Measurements from ENCODE around the gene ARL2BP. TPM values are rescaled to one million over a fixed set of nuclear protein-coding genes. Genes with fewer than 3 reads are reported as not detected.

ARL2BP gene
- total RNA-seq, 1 experiment from 2014 or later: 94.4 TPM

DNA sequence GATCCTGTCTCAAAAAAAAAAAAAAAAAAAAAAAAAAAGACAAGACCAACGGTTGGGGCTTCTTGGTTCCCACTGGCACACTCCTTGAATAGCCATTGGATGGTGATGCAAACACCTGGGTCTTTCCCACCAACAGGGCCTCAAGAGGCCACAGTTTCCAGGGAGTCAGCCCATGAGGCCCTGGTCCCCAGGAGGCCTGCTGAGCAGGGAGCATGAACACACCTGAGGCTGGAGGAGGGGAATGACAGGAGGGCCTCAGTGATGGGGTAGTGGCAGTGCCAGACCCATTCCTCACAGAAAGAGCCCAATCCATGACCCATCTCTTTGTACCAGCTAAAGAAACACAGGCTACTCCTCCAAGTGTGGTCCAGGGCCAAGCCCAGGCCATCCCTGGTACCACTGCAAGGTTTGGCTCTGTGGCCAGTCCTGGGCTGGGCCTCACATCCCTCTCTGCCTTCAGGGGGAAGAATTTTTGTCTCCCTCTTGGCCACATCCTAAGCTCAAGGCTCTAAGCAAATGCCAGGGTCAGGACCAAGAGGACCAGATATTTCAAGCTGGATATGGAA, 13.9 kb downstream of the ARL2BP start:
- no peak overlapping the region for H3K4me3 Mint-ChIP-seq (ENCODE audit: unreplicated experiment)
- no peak for DNase-seq (ENCODE audit: unreplicated experiment)
- TF ChIP-seq, protein P1, sequence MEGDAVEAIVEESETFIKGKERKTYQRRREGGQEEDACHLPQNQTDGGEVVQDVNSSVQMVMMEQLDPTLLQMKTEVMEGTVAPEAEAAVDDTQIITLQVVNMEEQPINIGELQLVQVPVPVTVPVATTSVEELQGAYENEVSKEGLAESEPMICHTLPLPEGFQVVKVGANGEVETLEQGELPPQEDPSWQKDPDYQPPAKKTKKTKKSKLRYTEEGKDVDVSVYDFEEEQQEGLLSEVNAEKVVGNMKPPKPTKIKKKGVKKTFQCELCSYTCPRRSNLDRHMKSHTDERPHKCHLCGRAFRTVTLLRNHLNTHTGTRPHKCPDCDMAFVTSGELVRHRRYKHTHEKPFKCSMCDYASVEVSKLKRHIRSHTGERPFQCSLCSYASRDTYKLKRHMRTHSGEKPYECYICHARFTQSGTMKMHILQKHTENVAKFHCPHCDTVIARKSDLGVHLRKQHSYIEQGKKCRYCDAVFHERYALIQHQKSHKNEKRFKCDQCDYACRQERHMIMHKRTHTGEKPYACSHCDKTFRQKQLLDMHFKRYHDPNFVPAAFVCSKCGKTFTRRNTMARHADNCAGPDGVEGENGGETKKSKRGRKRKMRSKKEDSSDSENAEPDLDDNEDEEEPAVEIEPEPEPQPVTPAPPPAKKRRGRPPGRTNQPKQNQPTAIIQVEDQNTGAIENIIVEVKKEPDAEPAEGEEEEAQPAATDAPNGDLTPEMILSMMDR (IDR thresholded peaks at IDR 0.05; ENCODE audit: unreplicated experiment): no peak
- no peaks in the 10 kb centered on the region for H3K9me3 Mint-ChIP-seq (ENCODE audit: unreplicated experiment)
- no TSS peak for BruUV-seq (replicated peaks)
- peaks cover 17% of the 10 kb centered on the region for H3K4me1 Mint-ChIP-seq (ENCODE audit: insufficient read depth, unreplicated experiment)
- CTCF ChIA-PET: no interaction called here
- no peak overlapping the region for H3K27ac Mint-ChIP-seq (ENCODE audit: low read depth, unreplicated experiment)
- intact Hi-C loops (cut with micrococcal nuclease): no loop called here
- no peaks in the 10 kb centered on the region for H3K27me3 Mint-ChIP-seq (ENCODE audit: insufficient read depth, unreplicated experiment)
- POLR2A ChIA-PET: interaction anchor here (1.4 to 1.7 kb wide), 2 partner anchors 14 to 19 kb away, joined by 7 to 9 read pairs; partner anchors contain the start of gene ARL2BP
- H3K36me3 Mint-ChIP-seq (ENCODE audit: insufficient read depth, unreplicated experiment): peaks cover 42% of the 10 kb centered on the region

DNA sequence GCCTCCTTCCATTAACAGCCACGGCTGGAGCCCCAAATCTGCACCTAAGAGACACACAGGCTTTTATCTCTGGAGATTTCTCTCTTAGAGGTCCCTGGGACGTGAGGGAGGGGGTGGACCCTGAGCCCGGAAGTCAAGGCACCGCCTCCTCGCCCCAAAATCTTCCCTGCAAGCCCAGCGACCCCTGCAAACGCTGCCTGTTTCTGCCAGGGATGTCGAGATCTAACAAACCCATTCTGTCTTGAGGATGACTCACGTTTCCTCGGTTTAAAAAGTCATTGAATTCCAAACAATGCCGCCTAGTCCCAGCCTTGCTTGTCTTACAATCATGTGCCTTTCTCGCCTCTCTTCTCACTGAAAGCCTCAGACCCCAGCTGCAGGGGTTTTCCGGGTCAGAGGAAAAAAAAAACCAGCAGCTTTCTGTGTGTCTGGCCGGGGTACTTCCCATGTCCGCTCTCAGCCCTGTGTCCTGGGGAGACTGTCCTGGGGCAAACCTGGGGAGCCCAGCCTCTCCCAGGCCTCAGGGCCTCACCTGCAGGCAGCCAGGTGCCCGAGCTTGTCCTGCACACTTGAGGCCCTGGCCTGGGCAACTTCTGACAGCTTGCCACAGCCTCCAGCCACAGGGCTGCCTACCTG, 15.4 kb downstream of the ARL2BP start:
- Mint-ChIP-seq H3K36me3 (ENCODE audit: insufficient read depth, unreplicated experiment) (peaks cover 28% of the 10 kb centered on the region), H3K9me3 (ENCODE audit: unreplicated experiment) (no peaks in the 10 kb centered on the region), H3K27ac (ENCODE audit: low read depth, unreplicated experiment) (peak overlapping the region; percentile 93), H3K4me1 (ENCODE audit: insufficient read depth, unreplicated experiment) (peaks cover 20% of the 10 kb centered on the region), H3K27me3 (ENCODE audit: insufficient read depth, unreplicated experiment) (no peaks in the 10 kb centered on the region), H3K4me3 (ENCODE audit: unreplicated experiment) (peak overlapping the region; percentile 47)
- peak; percentile 73 for DNase-seq (ENCODE audit: unreplicated experiment)
- TF ChIP-seq, protein P1 (IDR thresholded peaks at IDR 0.05; ENCODE audit: unreplicated experiment): no peak
- ChIA-PET CTCF (interaction anchor here (0.7 to 1.0 kb wide), 3 partner anchors 40 to 167 kb away, joined by 3 read pairs; no protein-coding TSS in a partner anchor), POLR2A (interaction anchor here (0.6 to 4.3 kb wide), 5 partner anchors 15 to 532 kb away, joined by 3 to 27 read pairs (median 5); partner anchors contain the start of gene ARL2BP)
- no TSS peak for BruUV-seq (replicated peaks)
- intact Hi-C loops (cut with micrococcal nuclease): no loop called here

DNA sequence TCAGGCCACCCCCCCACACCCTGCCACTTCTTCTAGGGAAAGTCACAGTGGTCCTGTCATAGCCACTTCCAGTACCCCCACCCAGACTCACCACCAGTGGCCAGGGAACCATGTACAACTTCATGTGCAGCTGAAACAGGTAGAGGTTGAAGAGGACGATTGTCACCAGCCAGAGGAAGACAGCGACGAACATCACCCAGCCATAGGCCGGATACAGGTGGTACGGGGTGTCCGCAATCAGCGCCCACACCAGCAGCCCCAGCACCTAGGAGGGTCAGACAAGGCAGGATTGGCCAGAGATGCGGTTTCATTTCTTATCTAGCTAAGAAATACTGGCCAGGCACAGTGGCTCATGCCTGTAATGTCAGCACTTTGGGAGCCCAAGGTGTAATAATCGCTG, 16.7 kb downstream of the ARL2BP start:
- no peak overlapping the region for H3K4me3 Mint-ChIP-seq (ENCODE audit: unreplicated experiment)
- TF ChIP-seq, protein P1 (IDR thresholded peaks at IDR 0.05; ENCODE audit: unreplicated experiment): no peak
- BruUV-seq (replicated peaks): no TSS peak
- H3K9me3 Mint-ChIP-seq (ENCODE audit: unreplicated experiment): no peaks in the 10 kb centered on the region
- CTCF ChIA-PET: interaction anchor here (0.6 to 1.0 kb wide), 3 partner anchors 13 to 155 kb away, joined by 3 read pairs; no protein-coding TSS in a partner anchor
- H3K36me3 Mint-ChIP-seq (ENCODE audit: insufficient read depth, unreplicated experiment): peaks cover 20% of the 10 kb centered on the region
- H3K27ac Mint-ChIP-seq (ENCODE audit: low read depth, unreplicated experiment): no peak overlapping the region
- POLR2A ChIA-PET: interaction anchor here (1.2 to 8.1 kb wide), 3 partner anchors 16 to 38 kb away, joined by 6 to 137 read pairs (median 27); partner anchors contain the start of gene ARL2BP
- peaks cover 30% of the 10 kb centered on the region for H3K4me1 Mint-ChIP-seq (ENCODE audit: insufficient read depth, unreplicated experiment)
- H3K27me3 Mint-ChIP-seq (ENCODE audit: insufficient read depth, unreplicated experiment): no peaks in the 10 kb centered on the region
- no peak for DNase-seq (ENCODE audit: unreplicated experiment)
- intact Hi-C loops (cut with micrococcal nuclease): no loop called here

DNA sequence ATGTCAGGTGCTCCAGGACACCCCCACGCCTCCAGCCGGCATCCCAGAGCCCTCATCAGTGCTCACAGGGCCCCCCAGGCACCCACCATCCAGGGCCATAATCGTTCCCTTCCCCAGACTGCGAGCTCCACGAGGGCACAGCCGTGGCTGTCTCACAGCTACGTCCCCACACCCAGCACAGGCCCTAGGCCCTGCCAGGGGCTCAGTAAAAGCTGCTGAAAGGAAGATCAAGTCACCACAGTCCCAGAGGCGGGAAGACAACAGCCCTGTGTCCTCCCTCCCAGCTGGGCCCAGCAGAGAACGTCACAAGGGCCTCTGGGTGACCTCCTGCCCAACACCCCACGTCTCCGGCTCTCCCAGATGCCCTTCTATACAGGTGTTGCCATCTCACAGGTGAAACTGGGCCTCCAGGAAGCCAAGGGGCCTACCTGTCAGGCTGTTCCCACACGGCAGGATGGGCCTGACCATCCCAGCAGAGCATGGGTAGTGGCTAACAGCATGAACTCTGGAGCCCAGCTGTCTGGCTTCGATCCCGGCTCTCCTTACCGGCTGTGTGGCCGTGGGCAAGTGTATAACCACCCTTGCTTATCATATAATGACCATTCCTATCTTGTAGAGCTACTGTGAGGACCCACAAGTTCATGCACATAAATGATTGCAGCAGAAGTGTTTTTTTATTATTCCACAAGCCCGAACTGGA, 17.9 kb downstream of the ARL2BP start:
- POLR2A ChIA-PET: interaction anchor here (0.6 to 8.1 kb wide), 6 partner anchors 10 to 37 kb away, joined by 3 to 137 read pairs (median 6); partner anchors contain the start of gene ARL2BP
- no peak for DNase-seq (ENCODE audit: unreplicated experiment)
- no peak overlapping the region for H3K27ac Mint-ChIP-seq (ENCODE audit: low read depth, unreplicated experiment)
- TF ChIP-seq, protein P1 (IDR thresholded peaks at IDR 0.05; ENCODE audit: unreplicated experiment): no peak
- intact Hi-C loops (cut with micrococcal nuclease): no loop called here
- no peaks in the 10 kb centered on the region for H3K27me3 Mint-ChIP-seq (ENCODE audit: insufficient read depth, unreplicated experiment)
- H3K4me1 Mint-ChIP-seq (ENCODE audit: insufficient read depth, unreplicated experiment): peaks cover 35% of the 10 kb centered on the region
- BruUV-seq (replicated peaks): no TSS peak
- CTCF ChIA-PET: interaction anchor here (0.7 to 1.0 kb wide), 3 partner anchors 18 to 143 kb away, joined by 3 read pairs; partner anchors contain the start of gene ARL2BP
- H3K36me3 Mint-ChIP-seq (ENCODE audit: insufficient read depth, unreplicated experiment): peaks cover 8% of the 10 kb centered on the region
- no peak overlapping the region for H3K4me3 Mint-ChIP-seq (ENCODE audit: unreplicated experiment)
- no peaks in the 10 kb centered on the region for H3K9me3 Mint-ChIP-seq (ENCODE audit: unreplicated experiment)
